Measurements from ENCODE around the gene RALGAPB.
A peak's percentile ranks its signal among the peaks of the same experiment; 100 is the strongest.

Gene RALGAPB

DNA sequence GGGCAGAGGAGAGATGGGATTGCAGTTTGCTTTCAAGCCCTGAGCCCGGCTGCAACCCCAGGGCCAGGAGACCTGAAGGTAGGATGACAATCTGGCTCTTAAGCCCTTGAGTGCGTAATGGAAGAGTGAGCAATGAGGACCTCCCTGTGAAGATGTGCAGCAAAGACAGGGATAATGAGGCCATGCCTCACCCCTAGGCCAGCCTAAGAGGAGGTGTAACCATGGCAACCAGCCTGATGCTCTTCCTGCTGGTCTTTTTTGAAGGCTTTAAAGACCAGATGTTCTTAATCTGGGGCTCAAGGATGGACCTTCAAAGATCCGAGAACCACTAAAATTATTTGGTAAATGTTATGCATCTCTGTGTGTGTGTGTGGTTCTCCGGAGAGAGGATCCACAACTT, 137.2 kb downstream of the RALGAPB start:
- H3K4me3 ChIP-seq (ENCODE audit: low read depth, low read length) = no peak overlapping the region
- no peak for DNase-seq (ENCODE audit: low read depth)
- TF ChIP-seq, protein P1, sequence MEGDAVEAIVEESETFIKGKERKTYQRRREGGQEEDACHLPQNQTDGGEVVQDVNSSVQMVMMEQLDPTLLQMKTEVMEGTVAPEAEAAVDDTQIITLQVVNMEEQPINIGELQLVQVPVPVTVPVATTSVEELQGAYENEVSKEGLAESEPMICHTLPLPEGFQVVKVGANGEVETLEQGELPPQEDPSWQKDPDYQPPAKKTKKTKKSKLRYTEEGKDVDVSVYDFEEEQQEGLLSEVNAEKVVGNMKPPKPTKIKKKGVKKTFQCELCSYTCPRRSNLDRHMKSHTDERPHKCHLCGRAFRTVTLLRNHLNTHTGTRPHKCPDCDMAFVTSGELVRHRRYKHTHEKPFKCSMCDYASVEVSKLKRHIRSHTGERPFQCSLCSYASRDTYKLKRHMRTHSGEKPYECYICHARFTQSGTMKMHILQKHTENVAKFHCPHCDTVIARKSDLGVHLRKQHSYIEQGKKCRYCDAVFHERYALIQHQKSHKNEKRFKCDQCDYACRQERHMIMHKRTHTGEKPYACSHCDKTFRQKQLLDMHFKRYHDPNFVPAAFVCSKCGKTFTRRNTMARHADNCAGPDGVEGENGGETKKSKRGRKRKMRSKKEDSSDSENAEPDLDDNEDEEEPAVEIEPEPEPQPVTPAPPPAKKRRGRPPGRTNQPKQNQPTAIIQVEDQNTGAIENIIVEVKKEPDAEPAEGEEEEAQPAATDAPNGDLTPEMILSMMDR (conservative IDR thresholded peaks at IDR 0.05; ENCODE audit: low read depth, low read length) = no peak

DNA sequence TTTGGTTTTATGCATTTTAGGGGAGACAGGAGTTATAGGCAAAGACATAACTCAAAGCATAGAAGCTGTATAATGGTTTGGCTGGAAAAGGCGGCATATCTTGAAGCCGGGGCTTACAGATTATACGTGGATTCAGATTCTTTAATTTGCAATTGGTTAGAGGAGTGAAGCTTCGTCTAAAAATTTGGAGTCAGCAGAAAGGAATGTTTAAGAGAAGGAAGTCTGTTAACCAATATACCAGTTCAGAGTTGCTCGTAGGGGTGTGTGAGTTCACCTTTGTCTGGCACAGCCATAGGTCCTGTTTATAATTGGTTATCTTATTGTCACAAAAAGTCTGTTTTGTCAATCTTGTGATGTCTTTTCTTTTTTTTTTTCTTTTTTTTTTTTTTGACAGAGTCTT, 137.9 kb downstream of the RALGAPB start:
- TF ChIP-seq, protein P1 (conservative IDR thresholded peaks at IDR 0.05; ENCODE audit: low read depth, low read length) = no peak
- peak; percentile 51 for DNase-seq (ENCODE audit: low read depth)
- H3K4me3 ChIP-seq (ENCODE audit: low read depth, low read length) = no peak overlapping the region

DNA sequence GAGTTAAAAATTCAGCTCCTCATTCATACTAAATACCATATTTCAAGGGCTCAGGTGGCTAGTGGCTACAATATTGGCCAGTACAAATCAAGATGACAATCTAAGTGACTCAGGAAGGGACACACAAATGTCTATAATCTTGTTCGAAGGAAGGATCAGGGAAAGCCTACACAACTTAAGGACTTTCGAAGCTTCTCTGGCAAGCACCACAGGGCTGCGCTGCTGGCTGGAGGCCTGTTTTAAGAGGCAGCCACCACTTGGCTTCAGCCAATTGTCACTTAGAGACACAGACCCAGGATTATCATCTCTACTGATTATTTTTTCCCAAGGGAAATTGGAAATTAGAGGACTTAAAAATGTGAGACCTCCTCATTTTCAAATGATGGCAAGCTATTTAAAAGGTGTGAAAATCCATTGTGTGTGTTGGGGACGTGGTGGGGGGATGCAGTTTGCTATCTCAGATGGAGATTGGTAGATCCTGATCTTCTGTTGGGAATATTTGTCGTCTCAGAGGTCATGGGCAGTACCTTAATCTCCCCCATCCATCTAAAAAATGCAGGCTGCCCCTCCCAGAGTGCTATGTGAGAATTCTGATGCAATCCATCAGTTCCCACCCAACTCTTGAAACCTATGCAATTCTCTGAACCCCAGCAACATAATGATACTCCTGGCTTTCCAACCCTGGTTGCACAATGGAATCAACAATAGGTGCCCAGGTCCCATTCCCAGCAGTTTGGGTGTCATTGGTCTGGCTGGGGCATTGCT, 140.3 kb downstream of the RALGAPB start:
- no peak for DNase-seq (ENCODE audit: low read depth)
- TF ChIP-seq, protein P1 (conservative IDR thresholded peaks at IDR 0.05; ENCODE audit: low read depth, low read length) = no peak
- no peak overlapping the region for H3K4me3 ChIP-seq (ENCODE audit: low read depth, low read length)

DNA sequence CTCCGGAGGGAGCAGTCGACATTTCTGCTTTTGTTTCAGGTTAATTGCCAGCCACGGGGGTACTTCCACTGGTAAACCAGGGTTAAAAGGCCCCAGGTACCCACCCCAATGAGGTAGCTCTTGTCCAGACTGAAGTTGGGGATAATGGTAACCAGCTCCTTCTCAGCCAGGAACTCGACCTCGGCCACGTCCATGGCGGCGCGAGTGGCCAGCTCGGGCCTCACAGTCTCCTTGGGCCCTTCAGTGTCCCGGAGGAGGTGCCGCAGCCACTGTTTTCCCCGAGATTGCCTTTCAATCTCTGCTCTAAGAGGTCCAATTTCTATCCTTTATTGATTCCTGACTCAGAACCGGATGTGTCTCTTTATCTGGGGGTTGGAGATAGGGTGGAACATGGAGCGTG, 142.6 kb downstream of the RALGAPB start:
- no peak for DNase-seq (ENCODE audit: low read depth)
- TF ChIP-seq, protein P1 (conservative IDR thresholded peaks at IDR 0.05; ENCODE audit: low read depth, low read length) = no peak
- H3K4me3 ChIP-seq (ENCODE audit: low read depth, low read length) = no peak overlapping the region

DNA sequence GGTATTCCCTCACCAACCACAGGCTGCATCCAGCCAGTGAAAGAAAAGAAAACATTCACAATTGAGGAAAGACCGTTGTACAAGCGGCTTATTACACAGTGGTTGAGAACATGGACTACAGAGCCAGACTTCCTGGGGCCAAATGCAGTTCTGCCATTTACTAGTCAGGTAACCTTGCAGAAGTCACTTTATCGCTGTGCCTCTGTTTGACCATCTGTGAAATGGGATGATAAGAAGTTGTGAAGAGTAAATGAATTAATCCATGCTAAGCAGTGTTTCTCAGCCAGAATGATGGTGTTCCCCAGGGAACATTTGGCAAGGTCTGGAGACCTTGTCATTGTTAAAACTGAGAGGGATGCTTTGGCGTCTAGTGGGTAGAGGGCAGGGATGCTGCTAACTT, 143.8 kb downstream of the RALGAPB start:
- TF ChIP-seq, protein P1 (conservative IDR thresholded peaks at IDR 0.05; ENCODE audit: low read depth, low read length) = no peak
- H3K4me3 ChIP-seq (ENCODE audit: low read depth, low read length) = no peak overlapping the region
- DNase-seq (ENCODE audit: low read depth) = no peak

DNA sequence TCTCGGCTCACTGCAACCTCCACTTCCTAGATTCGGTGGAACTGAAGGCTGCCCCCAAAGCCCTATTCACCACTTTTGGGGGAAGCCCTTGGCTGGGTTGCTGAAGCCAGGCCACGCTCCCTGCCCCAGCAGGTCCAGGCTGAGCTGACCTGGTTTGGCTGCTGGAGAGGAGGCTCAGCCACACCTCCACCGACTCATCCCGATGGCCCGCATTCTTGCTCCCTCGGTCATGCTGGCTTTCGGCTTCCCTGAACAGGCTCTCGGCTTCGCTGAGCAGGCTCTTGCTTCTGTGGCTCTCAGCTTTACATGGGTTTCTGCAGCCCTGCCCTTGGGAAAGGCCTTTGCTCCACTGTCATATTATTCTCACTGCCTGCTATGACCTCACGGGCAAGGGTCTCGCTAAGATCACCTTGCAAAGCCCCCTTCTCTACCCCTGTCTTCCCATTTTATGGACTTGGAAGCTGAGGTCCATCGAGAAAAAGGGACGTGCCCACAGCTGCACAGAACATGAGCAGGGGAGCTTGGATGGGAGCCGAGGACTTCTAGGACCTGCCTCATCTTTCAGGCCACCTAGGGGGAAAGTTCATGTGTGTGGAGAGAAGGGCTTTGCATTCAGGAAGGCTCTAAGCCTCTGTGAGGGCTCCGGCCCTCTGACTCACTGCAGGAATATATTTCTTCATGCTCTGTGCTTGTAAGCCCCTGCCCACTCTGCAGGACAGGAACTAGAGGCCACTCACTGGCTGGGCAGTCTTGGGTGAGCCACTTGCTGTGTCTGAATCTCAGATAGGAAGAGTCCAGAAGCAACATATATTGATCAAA, 144.6 kb downstream of the RALGAPB start:
- peak; percentile 63 for DNase-seq (ENCODE audit: low read depth)
- no peak overlapping the region for H3K4me3 ChIP-seq (ENCODE audit: low read depth, low read length)
- TF ChIP-seq, protein P1 (conservative IDR thresholded peaks at IDR 0.05; ENCODE audit: low read depth, low read length) = no peak
